H9 (cell line): ENCODE results near the gene TSC22D3. TPM values are rescaled to one million over a fixed set of nuclear protein-coding genes. Genes with fewer than 3 reads are reported as not detected.

ENCODE experiments used
- DNase-seq: peaks from one replicate; pipeline ENCODE4 v3.0.0-alpha.2; 2017
- H2AFZ ChIP-seq: one replicate; pipeline ENCODE4 v1.6.1; 2013; ENCODE audit warnings: mild to moderate bottlenecking, low read length, control low read depth, moderate library complexity
- H2AK5ac ChIP-seq: 2 replicates; pipeline ENCODE4 v1.6.1; 2013; ENCODE audit warnings: low read length, control low read depth, mixed read lengths; ENCODE audit not compliant: insufficient read length
- H2BK120ac ChIP-seq: one replicate; pipeline ENCODE4 v1.6.1; 2013; ENCODE audit warnings: low read depth, mild to moderate bottlenecking, low read length, control low read depth, inconsistent platforms; ENCODE audit not compliant: poor library complexity, severe bottlenecking
- H2BK12ac ChIP-seq: 2 replicates; pipeline ENCODE4 v1.6.1; 2013; ENCODE audit warnings: low read length, control low read depth, mixed read lengths, low read depth; ENCODE audit not compliant: insufficient read length
- H2BK15ac ChIP-seq: 2 replicates; pipeline ENCODE4 v1.6.1; 2013; ENCODE audit warnings: low read depth, low read length, control low read depth
- H2BK20ac ChIP-seq: one replicate; pipeline ENCODE4 v1.6.1; 2013; ENCODE audit warnings: low read depth, mild to moderate bottlenecking, low read length, control low read depth, inconsistent platforms; ENCODE audit not compliant: poor library complexity, severe bottlenecking
- H2BK5ac ChIP-seq: 2 replicates; pipeline ENCODE4 v1.6.1; 2013; ENCODE audit warnings: low read length, control low read depth, mixed read lengths; ENCODE audit not compliant: insufficient read length
- H3K14ac ChIP-seq: 2 replicates; pipeline ENCODE4 v1.6.1; 2013; ENCODE audit warnings: low read length, control low read depth; ENCODE audit not compliant: insufficient read depth
- H3K18ac ChIP-seq: 2 replicates; pipeline ENCODE4 v1.6.1; 2013; ENCODE audit warnings: low read depth, mild to moderate bottlenecking, mixed read lengths, low read length, control low read depth; ENCODE audit not compliant: insufficient read length
- H3K23ac ChIP-seq: 2 replicates; pipeline ENCODE4 v1.6.1; 2013; ENCODE audit warnings: low read length, control low read depth, mixed read lengths, low read depth; ENCODE audit not compliant: insufficient read length
- H3K23me2 ChIP-seq: 2 replicates; pipeline ENCODE4 v1.6.1; 2013; ENCODE audit warnings: low read depth, mild to moderate bottlenecking, mixed read lengths, low read length, control low read depth; ENCODE audit not compliant: insufficient read length, poor library complexity, severe bottlenecking
- H3K27ac ChIP-seq: 2 replicates; pipeline ENCODE4 v1.5.1; 2013; ENCODE audit warnings: low read length, control low read depth, mixed read lengths, low read depth; ENCODE audit not compliant: insufficient read length
- H3K27me3 ChIP-seq: 2 replicates; pipeline ENCODE4 v1.6.1; 2013; ENCODE audit warnings: low read length, control low read depth, inconsistent platforms; ENCODE audit not compliant: insufficient read depth
- H3K4ac ChIP-seq: 2 replicates; pipeline ENCODE4 v1.6.1; 2013; ENCODE audit warnings: low read depth, mild to moderate bottlenecking, control low read depth, inconsistent platforms, low read length, moderate library complexity
- H3K4me1 ChIP-seq: 2 replicates; pipeline ENCODE4 v1.6.1; 2013; ENCODE audit warnings: low read length, control low read depth, inconsistent platforms; ENCODE audit not compliant: insufficient read depth
- H3K4me2 ChIP-seq: 2 replicates; pipeline ENCODE4 v1.6.1; 2013; ENCODE audit warnings: low read length, control low read depth, mixed read lengths; ENCODE audit not compliant: insufficient read length, insufficient read depth
- H3K56ac ChIP-seq: 2 replicates; pipeline ENCODE4 v1.6.1; 2013; ENCODE audit warnings: low read depth, mild to moderate bottlenecking, mixed read lengths, low read length, control low read depth; ENCODE audit not compliant: insufficient read length
- H3K79me1 ChIP-seq: 2 replicates; pipeline ENCODE4 v1.6.1; 2013; ENCODE audit warnings: low read depth, mild to moderate bottlenecking, moderate library complexity, low read length, control low read depth, inconsistent platforms; ENCODE audit not compliant: insufficient read depth, poor library complexity, severe bottlenecking
- H3K79me2 ChIP-seq: 2 replicates; pipeline ENCODE4 v1.6.1; 2013; ENCODE audit warnings: low read length, control low read depth, inconsistent platforms; ENCODE audit not compliant: insufficient read depth
- H3K9ac ChIP-seq: 2 replicates; pipeline ENCODE4 v1.6.1; 2013; ENCODE audit warnings: low read length, control low read depth, mixed read lengths; ENCODE audit not compliant: insufficient read length; ENCODE audit errors: extremely low read depth
- H3K9me3 ChIP-seq: one replicate; pipeline ENCODE4 v1.6.1; 2013; ENCODE audit warnings: low read depth, low read length, inconsistent platforms; ENCODE audit not compliant: control insufficient read depth
- H3T11ph ChIP-seq: one replicate; pipeline ENCODE4 v1.6.1; 2013; ENCODE audit warnings: mild to moderate bottlenecking, low read length, control low read depth, inconsistent platforms
- H4K20me1 ChIP-seq: one replicate; pipeline ENCODE4 v1.6.1; 2013; ENCODE audit not compliant: control insufficient read depth, insufficient read length, insufficient read depth
- H4K5ac ChIP-seq: 2 replicates; pipeline ENCODE4 v1.6.1; 2013; ENCODE audit warnings: low read depth, mild to moderate bottlenecking, mixed read lengths, low read length, control low read depth; ENCODE audit not compliant: insufficient read length
- H4K8ac ChIP-seq: replicated peaks from 2 replicates; pipeline ENCODE4 v1.6.1; 2013; ENCODE audit warnings: low read length, control low read depth, mixed read lengths, low read depth; ENCODE audit not compliant: insufficient read length
- H4K91ac ChIP-seq: 2 replicates; pipeline ENCODE4 v1.6.1; 2013; ENCODE audit warnings: low read depth, mild to moderate bottlenecking, moderate library complexity, mixed read lengths, low read length, control low read depth; ENCODE audit not compliant: insufficient read length
- H3K27ac Mint-ChIP-seq, 3 experiments: 2 replicates in 2 of 3; 3 replicates in 1 of 3; pipeline ENCODE4 v1.8.0; 2020 to 2021; ENCODE audit warnings: mixed read lengths in 3 of 3, mild to moderate bottlenecking in 1 of 3, moderate library complexity in 1 of 3
- H3K27me3 Mint-ChIP-seq: 2 replicates; pipeline ENCODE4 v1.8.0; 2021; ENCODE audit warnings: low read depth, mild to moderate bottlenecking, moderate library complexity, mixed read lengths
- H3K36me3 Mint-ChIP-seq, 3 experiments: 2 replicates in 2 of 3; 3 replicates in 1 of 3; pipeline ENCODE4 v1.8.0; 2020 to 2021; ENCODE audit warnings: low read depth in 3 of 3, mixed read lengths in 3 of 3; ENCODE audit not compliant: insufficient read depth in 1 of 3
- H3K4me1 Mint-ChIP-seq, 2 experiments: 2 replicates each; pipeline ENCODE4 v1.8.0; 2020; ENCODE audit warnings: mixed read lengths in 2 of 2
- H3K4me3 Mint-ChIP-seq, 2 experiments: 2 replicates in 1 of 2; 3 replicates in 1 of 2; pipeline ENCODE4 v1.8.0; 2020 to 2021; ENCODE audit warnings: mild to moderate bottlenecking in 2 of 2, mixed read lengths in 2 of 2, moderate library complexity in 1 of 2
- H3K9me3 Mint-ChIP-seq, 2 experiments: 2 replicates in 1 of 2; 3 replicates in 1 of 2; pipeline ENCODE4 v1.8.0; 2020; ENCODE audit warnings: mild to moderate bottlenecking in 2 of 2, mixed read lengths in 2 of 2, moderate library complexity in 1 of 2
- WGBS: extraction: QIAGEN DNeasy Blood & Tissue Kit; methylation state at CpG from one replicate; pipeline ENCODE4 v1.1.7; 2013; ENCODE audit warnings: missing lambda C conversion rate, low lambda C conversion rate, mixed read lengths; ENCODE audit not compliant: insufficient read length; ENCODE audit errors: extremely low coverage; 5-methylcytosine and 5-hydroxymethylcytosine counted together
- total RNA-seq: library from RNA; stranded (reverse); gene quantifications from 2 replicates; pipeline ENCODE4 v1.2.1, GENCODE V29; 2021
- TF ChIP-seq, protein P1 (sequence below): fragments of 200-600 bp; sonication (generic); conservative IDR thresholded peaks from 3 replicates; pipeline ENCODE4 v1.8.0; 2021; ENCODE audit warnings: antibody characterized with exemption, mild to moderate bottlenecking

Gene TSC22D3
- total RNA-seq, 1 experiment from 2014 or later: 10.5 TPM

DNA sequence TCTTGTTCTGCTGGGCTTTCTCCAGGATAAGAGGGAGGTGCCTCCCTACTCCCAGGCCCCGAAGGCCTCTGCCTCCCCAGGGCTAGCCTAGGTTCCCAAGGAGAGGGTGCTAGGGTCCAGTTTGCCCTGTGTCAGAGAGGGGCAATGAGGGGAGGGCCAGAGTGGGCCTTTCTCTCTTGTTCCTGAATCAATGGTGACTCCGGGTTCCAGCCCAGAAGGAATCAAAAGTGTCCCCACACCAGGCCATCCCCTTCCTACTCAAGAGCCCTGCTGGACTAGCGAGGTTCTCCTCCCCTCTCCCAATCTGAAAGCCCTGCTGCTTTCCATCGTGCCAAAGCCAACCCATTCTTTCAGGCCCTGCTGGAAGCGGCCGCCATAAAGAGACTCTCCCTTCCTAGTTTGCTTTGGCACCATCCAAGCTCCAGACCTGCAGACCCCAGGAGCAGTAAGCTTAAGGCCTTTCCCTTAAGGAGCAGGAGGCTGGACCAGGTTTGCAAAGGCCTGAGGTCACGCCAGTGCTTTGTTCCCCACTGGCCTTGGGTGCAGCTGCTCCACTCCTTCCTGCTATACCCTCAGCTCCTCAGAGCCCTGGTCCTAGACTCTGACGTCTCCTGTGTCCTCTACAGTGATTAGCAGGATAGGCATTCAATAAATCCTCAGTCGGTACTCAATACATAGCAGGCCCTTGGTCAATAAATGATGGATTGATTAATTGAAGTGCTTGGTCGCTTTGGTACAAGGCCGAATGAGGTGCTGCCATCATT, 10.6 kb downstream of the TSC22D3 start:
- Mint-ChIP-seq H3K27me3 (peaks cover 3% of the 10 kb centered on the region; the same call in 1 of the 2 replicates), H3K36me3 (no peaks in the 10 kb centered on the region), H3K4me1 (peaks cover 3 to 8% of the 10 kb centered on the region in 2 experiments; a peak in 2 of 4 replicates), H3K4me3 (no peak overlapping the region), H3K27ac (no peak overlapping the region), H3K9me3 (peaks cover 0 to 40% of the 10 kb centered on the region in 2 experiments; a peak in 2 of 5 replicates)
- Histone ChIP-seq H3K79me2 (no peaks in the 10 kb centered on the region), H3K27me3 (no peaks in the 10 kb centered on the region), H3K4me1 (no peaks in the 10 kb centered on the region), H4K8ac (no peak overlapping the region), H4K91ac (no peak overlapping the region), H2BK20ac (no peak overlapping the region), H3K9me3 (no peaks in the 10 kb centered on the region), H3K9ac (no peak overlapping the region), H4K5ac (no peak overlapping the region), H2BK5ac (no peak overlapping the region), H3K79me1 (no peaks in the 10 kb centered on the region), H2AFZ (no peak overlapping the region), H3K27ac (no peak overlapping the region), H2BK15ac (no peak overlapping the region), H3T11ph (no peak overlapping the region), H3K23ac (no peak overlapping the region), H2AK5ac (no peak overlapping the region), H4K20me1 (no peaks in the 10 kb centered on the region), H3K23me2 (no peaks in the 10 kb centered on the region), H3K4ac (no peak overlapping the region), H3K14ac (no peak overlapping the region), H3K18ac (no peak overlapping the region), H2BK120ac (no peak overlapping the region), H2BK12ac (no peak overlapping the region), H3K56ac (no peak overlapping the region), H3K4me2 (no peak overlapping the region)
- TF ChIP-seq, protein P1, sequence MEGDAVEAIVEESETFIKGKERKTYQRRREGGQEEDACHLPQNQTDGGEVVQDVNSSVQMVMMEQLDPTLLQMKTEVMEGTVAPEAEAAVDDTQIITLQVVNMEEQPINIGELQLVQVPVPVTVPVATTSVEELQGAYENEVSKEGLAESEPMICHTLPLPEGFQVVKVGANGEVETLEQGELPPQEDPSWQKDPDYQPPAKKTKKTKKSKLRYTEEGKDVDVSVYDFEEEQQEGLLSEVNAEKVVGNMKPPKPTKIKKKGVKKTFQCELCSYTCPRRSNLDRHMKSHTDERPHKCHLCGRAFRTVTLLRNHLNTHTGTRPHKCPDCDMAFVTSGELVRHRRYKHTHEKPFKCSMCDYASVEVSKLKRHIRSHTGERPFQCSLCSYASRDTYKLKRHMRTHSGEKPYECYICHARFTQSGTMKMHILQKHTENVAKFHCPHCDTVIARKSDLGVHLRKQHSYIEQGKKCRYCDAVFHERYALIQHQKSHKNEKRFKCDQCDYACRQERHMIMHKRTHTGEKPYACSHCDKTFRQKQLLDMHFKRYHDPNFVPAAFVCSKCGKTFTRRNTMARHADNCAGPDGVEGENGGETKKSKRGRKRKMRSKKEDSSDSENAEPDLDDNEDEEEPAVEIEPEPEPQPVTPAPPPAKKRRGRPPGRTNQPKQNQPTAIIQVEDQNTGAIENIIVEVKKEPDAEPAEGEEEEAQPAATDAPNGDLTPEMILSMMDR: no peak
- no CpG with 5 or more reads among the region's 11 CpGs for WGBS
- DNase-seq: no peak
